ENCODE data around the gene ZNF576.
"Not testable (repeated sequence)": the region's sequence is repeated elsewhere in the genome, so short reads cannot be mapped to it uniquely, and the experiment has no call there.

ZNF576 gene

GRCh38 chr19:43575156-43575950, 21.0 kb upstream of the ZNF576 start, which contains the start of the genes PINLYP and XRCC1:
PINLYP (plus strand) TSS chr19:43575801; CDS start chr19:43577192, 1,391 bp downstream.
XRCC1 (minus strand) TSS chr19:43575527; CDS start chr19:43575458, 69 bp downstream.
- peak; percentile 99 for DNase-seq (ENCODE audit: low read depth)

GRCh38 chr19:43575955-43576878, 20.2 kb upstream of the ZNF576 start:
- no peak for DNase-seq (ENCODE audit: low read depth)

DNA sequence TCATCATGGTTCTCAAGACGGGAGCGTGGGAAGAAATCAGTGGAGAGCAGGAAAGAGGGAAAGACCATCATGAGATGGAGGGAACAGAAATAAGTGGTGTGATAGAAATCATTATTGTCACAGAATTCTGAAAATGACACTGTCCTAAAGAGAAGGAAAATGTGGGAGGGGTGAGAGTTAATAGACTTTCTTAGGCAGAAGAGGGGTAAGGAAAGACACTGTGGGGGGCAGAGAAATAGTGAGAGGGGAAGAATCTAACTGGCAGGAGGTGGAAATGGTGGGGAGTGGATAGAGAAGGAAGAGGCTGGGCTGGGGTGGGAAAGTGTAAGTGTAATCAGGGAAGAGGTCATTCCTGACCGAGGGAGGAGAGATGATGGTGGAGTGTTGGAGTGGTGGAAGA, 17.6 kb upstream of the ZNF576 start:
- DNase-seq (ENCODE audit: low read depth), result no peak

DNA sequence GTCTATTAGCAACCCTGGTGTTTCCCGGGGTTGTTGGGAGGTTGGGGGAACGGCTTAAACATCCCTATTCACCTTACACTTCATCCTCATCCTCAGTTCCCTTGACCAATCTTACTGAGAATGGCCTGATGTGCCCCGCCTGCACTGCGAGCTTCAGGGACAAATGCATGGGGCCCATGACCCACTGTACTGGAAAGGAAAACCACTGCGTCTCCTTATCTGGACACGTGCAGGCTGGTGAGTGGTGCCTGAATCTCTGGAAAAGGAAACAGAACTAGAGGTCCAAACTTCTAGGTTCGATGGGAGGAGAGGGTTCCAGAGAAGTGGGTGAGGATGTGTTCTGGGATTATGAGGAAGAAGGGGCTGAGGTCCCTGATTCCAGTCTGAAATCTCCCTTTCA, 14.9 kb upstream of the ZNF576 start:
- DNase-seq (ENCODE audit: low read depth), result no peak

DNA sequence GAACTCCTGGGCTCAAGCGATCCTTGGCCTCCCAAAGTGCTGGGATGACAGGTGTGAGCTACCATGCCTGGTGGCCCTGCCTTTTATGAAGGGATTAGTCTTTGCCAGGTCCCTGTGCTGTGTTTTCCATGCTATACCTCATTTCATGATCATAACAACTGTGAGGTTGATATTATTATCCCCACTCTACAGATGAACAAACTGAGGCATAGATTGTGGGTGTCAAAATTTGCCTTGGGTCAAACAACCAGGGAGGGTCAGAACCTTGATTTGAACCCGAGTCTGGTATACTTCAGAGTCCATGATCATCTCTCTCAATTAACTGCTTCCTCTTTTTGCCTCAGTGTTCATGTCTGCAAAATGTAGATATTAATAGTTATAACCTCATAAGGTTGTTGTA, 13.9 kb upstream of the ZNF576 start:
- DNase-seq (ENCODE audit: low read depth), result no peak

DNA sequence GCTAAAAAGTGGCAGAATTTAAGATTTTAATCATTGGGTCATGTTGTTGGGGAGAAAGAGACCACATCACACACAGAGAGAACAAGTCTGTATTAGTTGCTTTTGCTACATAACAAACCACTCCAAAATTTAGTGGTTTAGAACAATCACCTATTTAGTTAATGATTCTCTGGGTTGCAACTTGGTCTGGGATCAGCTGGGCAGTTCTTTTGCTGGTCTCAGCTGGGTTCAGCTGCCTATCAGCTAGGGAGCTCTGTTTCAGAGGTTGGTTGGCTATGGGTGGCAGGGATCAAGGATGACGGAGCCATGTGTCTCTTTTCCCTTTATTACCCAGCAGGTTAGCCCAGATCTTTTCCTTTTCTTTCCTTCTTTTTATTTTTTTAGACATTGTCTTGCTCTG, 11.9 kb upstream of the ZNF576 start:
- no peak for DNase-seq (ENCODE audit: low read depth)

DNA sequence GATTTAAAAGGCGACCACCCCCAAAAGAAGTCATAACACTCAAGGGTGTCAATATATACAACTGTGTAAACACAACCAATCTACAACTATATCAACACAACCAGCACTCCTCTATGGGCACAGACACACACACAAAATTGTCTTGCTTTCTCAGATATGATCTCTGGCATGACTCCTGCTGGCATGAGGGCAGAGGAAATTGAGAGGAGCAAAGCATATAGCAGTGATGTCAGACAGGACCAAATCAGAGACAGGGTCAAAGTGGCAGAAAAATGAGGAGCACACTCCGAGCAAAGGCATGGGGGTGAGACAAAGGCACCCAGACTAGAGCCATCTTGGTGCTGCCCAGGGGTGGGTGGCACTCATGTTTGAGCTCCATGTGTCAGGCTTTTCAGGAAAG, 10.0 kb upstream of the ZNF576 start:
- no peak for DNase-seq (ENCODE audit: low read depth)

DNA sequence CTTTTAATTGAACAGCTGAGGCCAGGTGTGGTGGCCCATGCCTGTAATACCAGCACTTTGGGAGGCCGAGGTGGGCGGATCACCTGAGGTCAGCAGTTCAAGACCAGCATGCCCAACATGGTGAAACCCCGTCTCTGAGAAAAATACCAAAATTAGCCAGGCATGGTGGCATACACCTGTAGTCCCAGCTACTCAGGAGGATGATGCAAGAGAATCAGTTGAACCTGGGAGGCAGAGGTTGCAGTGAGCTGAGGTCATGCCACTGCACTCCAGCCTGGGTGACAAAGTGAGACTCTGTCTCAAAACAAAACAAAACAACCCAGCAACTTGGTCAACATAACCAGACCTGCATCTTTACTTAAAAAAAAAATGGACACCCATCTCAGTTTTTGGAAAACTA, 9.4 kb upstream of the ZNF576 start:
- not testable (repeated sequence) for DNase-seq (ENCODE audit: low read depth)

GRCh38 chr19:43589277-43589676, 7.1 kb upstream of the ZNF576 start:
- DNase-seq (ENCODE audit: low read depth), result no peak

- no peak for DNase-seq (ENCODE audit: low read depth)
These were observed 6.7 kb upstream of the ZNF576 start for GRCh38 chr19:43589678-43590077.

- no peak for DNase-seq (ENCODE audit: low read depth)
These were observed 4.3 kb upstream of the ZNF576 start for GRCh38 chr19:43591904-43592772.

DNA sequence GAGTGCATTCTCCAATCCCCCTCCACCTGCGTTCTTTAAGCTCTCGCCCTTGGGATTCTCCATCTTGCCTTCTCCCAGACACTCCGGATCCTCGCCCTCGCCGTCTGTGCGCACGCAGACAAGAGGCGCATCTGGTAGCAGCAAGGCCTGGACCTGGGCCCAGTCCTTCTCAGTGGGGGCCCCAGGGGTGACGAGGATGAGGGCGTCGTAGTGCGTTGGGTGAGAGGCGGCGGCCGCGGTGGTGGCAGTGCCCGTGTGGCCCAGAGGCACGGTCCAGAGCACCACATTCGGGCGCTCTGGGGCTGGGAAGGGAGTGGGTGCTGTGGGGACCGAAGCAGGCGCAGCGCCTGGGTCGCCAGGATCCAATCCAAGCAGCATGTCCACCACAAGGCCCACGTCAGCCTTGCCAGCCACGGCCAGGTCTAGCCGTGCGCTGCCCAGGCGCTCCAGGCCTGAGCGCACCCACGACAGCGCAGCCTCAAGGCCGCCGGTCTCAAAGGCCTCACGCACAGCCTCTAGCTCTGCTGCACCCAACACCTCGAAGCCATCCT, 3.5 kb upstream of the ZNF576 start:
- no peak for DNase-seq (ENCODE audit: low read depth)

DNA sequence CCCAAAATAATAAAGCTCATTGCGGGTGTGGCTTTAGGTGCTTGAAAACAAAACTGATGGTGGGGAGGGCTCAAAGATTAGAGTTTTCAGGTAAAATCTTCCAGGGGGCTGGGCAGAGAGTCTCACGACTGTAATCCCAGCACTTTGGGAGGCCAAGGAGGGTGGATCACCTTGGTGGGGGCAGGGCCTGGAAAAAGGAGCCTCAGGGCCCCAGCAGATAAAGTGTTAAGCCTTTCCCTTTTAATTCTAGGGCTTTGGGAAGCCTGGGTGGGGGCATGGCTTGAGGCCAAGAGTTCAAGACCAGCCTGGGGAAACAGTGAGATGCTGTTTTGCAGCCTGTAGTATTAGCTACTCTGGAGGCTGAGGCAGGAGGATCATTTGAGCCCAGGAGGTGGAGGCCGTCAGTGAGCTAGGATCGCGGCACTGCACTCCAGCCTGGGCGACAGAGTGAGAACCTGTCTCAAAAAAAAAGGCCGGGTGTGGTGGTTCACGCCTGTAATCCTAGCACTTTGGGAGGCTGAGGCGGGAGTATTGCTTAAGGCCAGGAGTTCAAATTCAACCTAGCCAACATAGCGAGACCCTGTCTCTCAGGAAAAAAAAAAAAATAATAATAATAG, 2.2 kb upstream of the ZNF576 start:
- no peak for DNase-seq (ENCODE audit: low read depth)

- DNase-seq (ENCODE audit: low read depth), result peak; percentile 77
These were observed 1.4 kb upstream of the ZNF576 start for GRCh38 chr19:43594710-43595604.

DNA sequence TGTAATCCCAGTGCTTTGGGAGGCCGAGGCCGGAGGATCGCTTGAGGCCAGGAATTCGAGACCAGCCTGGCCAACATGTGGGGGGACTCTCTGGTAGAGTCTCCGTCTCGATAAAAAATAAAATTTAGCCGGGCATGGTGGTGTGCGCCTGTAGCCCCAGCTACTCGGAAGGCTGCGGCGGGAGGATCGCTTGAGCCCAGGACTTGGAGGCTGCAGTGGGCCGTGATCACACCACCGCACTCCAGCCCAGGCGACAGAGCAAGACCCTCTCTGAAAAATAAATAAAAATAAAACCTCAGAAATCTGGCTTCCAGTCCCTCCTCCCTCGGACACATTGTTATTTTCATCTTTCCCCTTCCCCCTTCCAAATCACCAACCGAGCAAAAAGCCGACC, 793 bp upstream of the ZNF576 start:
- no peak for DNase-seq (ENCODE audit: low read depth)

GRCh38 chr19:43596842-43597461, 557 bp downstream of the ZNF576 start:
- DNase-seq (ENCODE audit: low read depth), result peak; percentile 19

GRCh38 chr19:43597876-43598275, 1.5 kb downstream of the ZNF576 start:
- DNase-seq (ENCODE audit: low read depth), result no peak

DNA sequence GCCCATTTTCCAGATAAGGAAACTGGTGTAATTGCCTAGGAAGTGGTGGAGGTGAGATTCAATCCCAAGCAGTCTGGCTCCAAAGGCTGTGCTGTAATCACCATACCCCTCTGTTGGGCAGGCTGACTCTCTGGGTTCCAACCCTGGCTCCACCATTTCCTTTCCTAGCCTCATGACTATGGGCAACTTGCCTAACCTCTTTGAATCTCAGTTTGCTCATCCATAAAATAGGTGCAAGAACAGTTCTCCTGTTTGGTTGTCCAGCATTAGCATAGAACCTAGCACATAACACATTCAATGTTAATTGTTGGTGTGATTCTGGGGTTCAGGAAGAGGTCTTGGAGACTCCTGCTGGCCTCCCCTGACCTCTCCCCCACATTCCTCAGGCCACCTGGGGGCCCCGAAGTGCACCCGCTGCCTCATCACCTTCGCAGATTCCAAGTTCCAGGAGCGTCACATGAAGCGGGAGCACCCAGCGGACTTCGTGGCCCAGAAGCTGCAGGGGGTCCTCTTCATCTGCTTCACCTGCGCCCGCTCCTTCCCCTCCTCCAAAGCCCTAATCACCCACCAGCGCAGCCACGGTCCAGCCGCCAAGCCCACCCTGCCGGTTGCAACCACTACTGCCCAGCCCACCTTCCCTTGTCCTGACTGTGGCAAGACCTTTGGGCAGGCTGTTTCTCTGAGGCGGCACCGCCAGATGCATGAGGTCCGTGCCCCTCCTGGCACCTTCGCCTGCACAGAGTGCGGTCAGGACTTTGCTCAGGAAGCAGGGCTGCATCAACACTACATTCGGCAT, 2.2 kb downstream of the ZNF576 start:
- DNase-seq (ENCODE audit: low read depth), result no peak

Data from iris pigment epithelial cell (primary cell).